Epithelial cell of esophagus (primary cell): ENCODE measurements around the gene OR5K3.
A peak's percentile ranks its signal among the peaks of the same experiment; 100 is the strongest.

ENCODE experiments used
- DNase-seq: peaks from one replicate; pipeline ENCODE4 v3.0.0; 2010; ENCODE audit warnings: low read depth
- H3K4me3 ChIP-seq: 2 replicates; pipeline ENCODE4 v1.5.1; 2011; ENCODE audit warnings: mild to moderate bottlenecking, low read length, control low read depth
- TF ChIP-seq, protein P1 (sequence below): IDR thresholded peaks from 2 replicates; pipeline ENCODE4 v1.5.1; 2011; ENCODE audit warnings: low read depth, mild to moderate bottlenecking, low read length, control low read depth, inconsistent platforms; ENCODE audit not compliant: insufficient read depth; ENCODE audit errors: missing control alignments

The OR5K3 gene

GRCh38 chr3:98390366-98390765 is at the start of gene OR5K3:
OR5K3 (plus strand) TSS chr3:98390666; CDS start chr3:98390666, 0 bp downstream.
- TF ChIP-seq, protein P1, sequence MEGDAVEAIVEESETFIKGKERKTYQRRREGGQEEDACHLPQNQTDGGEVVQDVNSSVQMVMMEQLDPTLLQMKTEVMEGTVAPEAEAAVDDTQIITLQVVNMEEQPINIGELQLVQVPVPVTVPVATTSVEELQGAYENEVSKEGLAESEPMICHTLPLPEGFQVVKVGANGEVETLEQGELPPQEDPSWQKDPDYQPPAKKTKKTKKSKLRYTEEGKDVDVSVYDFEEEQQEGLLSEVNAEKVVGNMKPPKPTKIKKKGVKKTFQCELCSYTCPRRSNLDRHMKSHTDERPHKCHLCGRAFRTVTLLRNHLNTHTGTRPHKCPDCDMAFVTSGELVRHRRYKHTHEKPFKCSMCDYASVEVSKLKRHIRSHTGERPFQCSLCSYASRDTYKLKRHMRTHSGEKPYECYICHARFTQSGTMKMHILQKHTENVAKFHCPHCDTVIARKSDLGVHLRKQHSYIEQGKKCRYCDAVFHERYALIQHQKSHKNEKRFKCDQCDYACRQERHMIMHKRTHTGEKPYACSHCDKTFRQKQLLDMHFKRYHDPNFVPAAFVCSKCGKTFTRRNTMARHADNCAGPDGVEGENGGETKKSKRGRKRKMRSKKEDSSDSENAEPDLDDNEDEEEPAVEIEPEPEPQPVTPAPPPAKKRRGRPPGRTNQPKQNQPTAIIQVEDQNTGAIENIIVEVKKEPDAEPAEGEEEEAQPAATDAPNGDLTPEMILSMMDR: no peak
- DNase-seq: no peak
- H3K4me3 ChIP-seq: no peak within 1 kb of the TSS

GRCh38 chr3:98341758-98342157 is 48.7 kb upstream of the OR5K3 start:
- H3K4me3 ChIP-seq: no peak overlapping the region
- TF ChIP-seq, protein P1: no peak
- no peak for DNase-seq

DNA sequence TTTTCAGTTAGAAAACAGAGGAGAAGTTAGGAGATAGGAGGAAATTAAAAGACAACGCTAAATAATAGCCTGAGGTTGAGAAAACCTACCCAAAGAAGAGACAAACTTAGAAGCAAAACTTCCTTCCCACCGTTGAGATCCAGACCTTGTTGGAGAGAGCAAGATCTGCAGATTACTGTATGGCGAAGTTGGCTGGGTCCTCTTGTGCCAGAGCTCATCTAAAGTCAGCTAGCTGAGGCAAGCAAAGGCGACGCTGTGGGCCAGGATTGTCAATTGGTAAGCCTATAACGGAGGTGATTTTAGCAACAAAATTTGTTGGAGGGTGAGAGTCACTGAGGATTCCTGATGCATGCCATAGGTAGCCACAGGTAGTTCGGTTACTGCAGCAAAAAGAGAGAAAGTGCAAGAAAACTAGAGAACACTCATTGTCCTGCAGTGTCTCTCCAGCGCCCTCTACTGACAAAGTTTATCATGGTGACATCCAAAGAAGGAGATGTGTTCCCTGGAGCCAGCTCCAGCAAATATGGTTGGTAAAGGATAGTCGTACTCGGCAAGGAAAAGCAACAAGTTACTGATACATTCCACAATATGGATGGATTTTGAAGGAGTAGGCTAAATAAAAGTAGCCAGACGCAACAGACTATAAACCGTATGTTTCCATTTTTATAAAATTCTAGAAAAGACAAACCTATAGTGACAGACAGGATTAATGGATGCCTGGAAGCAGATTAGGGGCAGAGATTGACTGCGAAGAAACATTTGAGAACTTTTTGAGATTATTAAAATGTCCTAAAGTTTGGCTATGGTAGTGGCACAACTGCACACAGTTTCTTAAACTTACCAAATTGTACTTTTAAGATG is 46.6 kb upstream of the OR5K3 start:
- no peak overlapping the region for H3K4me3 ChIP-seq
- TF ChIP-seq, protein P1: peak; percentile 78
- DNase-seq: peak; percentile 72

GRCh38 chr3:98350082-98350481 is 40.4 kb upstream of the OR5K3 start:
- no peak for DNase-seq
- H3K4me3 ChIP-seq: no peak overlapping the region
- TF ChIP-seq, protein P1: no peak

- TF ChIP-seq, protein P1: no peak
- no peak within 1 kb of the TSS for H3K4me3 ChIP-seq
- no peak for DNase-seq
Measured at GRCh38 chr3:98353554-98353953, 36.9 kb upstream of the OR5K3 start, which contains the start of gene OR5K4. OR5K4 (plus strand) TSS chr3:98353854; CDS start chr3:98353854, 0 bp downstream.

- DNase-seq: no peak
- H3K4me3 ChIP-seq: no peak overlapping the region
- TF ChIP-seq, protein P1: no peak
Measured at GRCh38 chr3:98359250-98359649, 31.2 kb upstream of the OR5K3 start.
